ENCODE measurements around the gene ATOSA. TPM values are rescaled to one million over a fixed set of nuclear protein-coding genes. Genes with fewer than 3 reads are reported as not detected.

Gene ATOSA
- total RNA-seq, 2 experiments from 2014 or later, result 137 TPM

GRCh38 chr15:52726195-52726594 lies 47.0 kb upstream of the ATOSA start:
- H3K4me1 ChIP-seq (ENCODE audit: insufficient read depth, low read length), result peaks cover 16% of the 10 kb centered on the region

GRCh38 chr15:52718551-52718950 lies 39.4 kb upstream of the ATOSA start:
- no peaks in the 10 kb centered on the region for H3K27me3 ChIP-seq (ENCODE audit: control insufficient read depth in 1 of 2, insufficient read depth in 2 of 2, low read length in 2 of 2)
- no peaks in the 10 kb centered on the region for H3K4me1 ChIP-seq (ENCODE audit: insufficient read depth, low read length)
- H3K4me3 ChIP-seq (ENCODE audit: low read length), result no peak overlapping the region
- no peaks in the 10 kb centered on the region for H3K9me3 ChIP-seq (ENCODE audit: control insufficient read depth in 1 of 2, insufficient read depth in 1 of 2, low read length in 2 of 2)
- ATAC-seq (ENCODE audit: poor library complexity), result no peak
- POLR2A ChIA-PET, result no interaction called here
- no peaks in the 10 kb centered on the region for H3K36me3 ChIP-seq (ENCODE audit: insufficient read depth, low read length)
- H3K4me1 Mint-ChIP-seq (ENCODE audit: low read depth), result no peaks in the 10 kb centered on the region
- no peak overlapping the region for H3K27ac ChIP-seq (ENCODE audit: low read depth in 1 of 2, low read length in 2 of 2)
- CTCF ChIA-PET, result interaction anchor here (0.5 to 1.5 kb wide), 2 partner anchors 17 to 57 kb away, joined by 3 read pairs; no protein-coding TSS in a partner anchor
- H3K4me3 Mint-ChIP-seq, result no peak overlapping the region
- no peaks in the 10 kb centered on the region for H3K9me3 Mint-ChIP-seq
- no peak overlapping the region for H3K27ac Mint-ChIP-seq
- no peaks in the 10 kb centered on the region for H3K36me3 Mint-ChIP-seq (ENCODE audit: low read depth)
- TF ChIP-seq CTCF (IDR thresholded peaks at IDR 0.05), result no peak
- no peak for DNase-seq
- no peaks in the 10 kb centered on the region for H3K27me3 Mint-ChIP-seq
- intact Hi-C loops (cut with DNase I, micrococcal nuclease), result no loop called here

More at GRCh38 chr15:52726195-52726594, 47.0 kb upstream of the ATOSA start:
- no peak for DNase-seq
- no peaks in the 10 kb centered on the region for H3K27me3 ChIP-seq (ENCODE audit: control insufficient read depth in 1 of 2, insufficient read depth in 2 of 2, low read length in 2 of 2)
- no peak overlapping the region for H3K4me3 ChIP-seq (ENCODE audit: low read length)
- no peak overlapping the region for H3K27ac ChIP-seq (ENCODE audit: low read depth in 1 of 2, low read length in 2 of 2)
- POLR2A ChIA-PET, result no interaction called here
- no peaks in the 10 kb centered on the region for H3K9me3 ChIP-seq (ENCODE audit: control insufficient read depth in 1 of 2, insufficient read depth in 1 of 2, low read length in 2 of 2)
- H3K27me3 Mint-ChIP-seq, result no peaks in the 10 kb centered on the region
- no peaks in the 10 kb centered on the region for H3K9me3 Mint-ChIP-seq
- no peaks in the 10 kb centered on the region for H3K36me3 ChIP-seq (ENCODE audit: insufficient read depth, low read length)
- no peak overlapping the region for H3K27ac Mint-ChIP-seq
- H3K36me3 Mint-ChIP-seq (ENCODE audit: low read depth), result no peaks in the 10 kb centered on the region
- H3K4me3 Mint-ChIP-seq, result no peak overlapping the region
- intact Hi-C loops (cut with DNase I, micrococcal nuclease), result loop anchor here in 1 of 2 experiments (2.0 kb wide), 1 partner anchor 37 kb away; no protein-coding TSS in a partner anchor
- CTCF ChIA-PET, result no interaction called here
- peaks cover 9% of the 10 kb centered on the region for H3K4me1 Mint-ChIP-seq (ENCODE audit: low read depth)
- ATAC-seq (ENCODE audit: poor library complexity), result no peak
- TF ChIP-seq CTCF (IDR thresholded peaks at IDR 0.05), result no peak

- Histone ChIP-seq H3K27me3 (ENCODE audit: control insufficient read depth in 1 of 2, insufficient read depth in 2 of 2, low read length in 2 of 2) (no peaks in the 10 kb centered on the region), H3K36me3 (ENCODE audit: insufficient read depth, low read length) (no peaks in the 10 kb centered on the region), H3K4me3 (ENCODE audit: low read length) (no peak overlapping the region), H3K9me3 (ENCODE audit: control insufficient read depth in 1 of 2, insufficient read depth in 1 of 2, low read length in 2 of 2) (no peaks in the 10 kb centered on the region), H3K4me1 (ENCODE audit: insufficient read depth, low read length) (no peaks in the 10 kb centered on the region), H3K27ac (ENCODE audit: low read depth in 1 of 2, low read length in 2 of 2) (no peak overlapping the region)
- ChIA-PET POLR2A (no interaction called here), CTCF (interaction anchor here (1.5 kb wide), 1 partner anchor 18 kb away, joined by 3 read pairs; no protein-coding TSS in a partner anchor)
- Mint-ChIP-seq H3K4me3 (no peak overlapping the region), H3K4me1 (ENCODE audit: low read depth) (no peaks in the 10 kb centered on the region), H3K9me3 (no peaks in the 10 kb centered on the region), H3K36me3 (ENCODE audit: low read depth) (no peaks in the 10 kb centered on the region), H3K27ac (no peak overlapping the region), H3K27me3 (no peaks in the 10 kb centered on the region)
- ATAC-seq (ENCODE audit: poor library complexity) (no peak), DNase-seq (no peak)
- intact Hi-C loops (cut with DNase I, micrococcal nuclease), result no loop called here
- no peak for TF ChIP-seq CTCF (IDR thresholded peaks at IDR 0.05)
Measured at GRCh38 chr15:52717924-52718323, 38.7 kb upstream of the ATOSA start.
